ENCODE measurements around the gene CASP5.

- TF ChIP-seq MAX (IDR thresholded peaks at IDR 0.05): no peak
- TF ChIP-seq EP300 (IDR thresholded peaks at IDR 0.05; ENCODE audit: borderline replicate concordance): no peak
- no peak for TF ChIP-seq TAF1 (IDR thresholded peaks at IDR 0.05; ENCODE audit: low read depth)
- no peak for TF ChIP-seq RAD21 (IDR thresholded peaks at IDR 0.05; ENCODE audit: low read depth)
- no peak for TF ChIP-seq YY1 (IDR thresholded peaks at IDR 0.05; ENCODE audit: low read depth)
- no peak for TF ChIP-seq USF1 (IDR thresholded peaks at IDR 0.05)
- no peak for TF ChIP-seq REST (IDR thresholded peaks at IDR 0.05; ENCODE audit: low read depth)
Observed at GRCh38 chr11:104946907-104947306, 76.1 kb downstream of the CASP5 start.

Data from Ishikawa (cell line).